OCI-M1 (cell line): Measurements from ENCODE around the gene RASSF9.

ENCODE experiments used
- DNase-seq: peaks from one replicate; lab custom pipeline; 2025; lab: John Stamatoyannopoulos, UW

Gene RASSF9

GRCh38 chr12:85836197-85837090 lies at the start of gene RASSF9:
TSS of gene RASSF9 (minus strand) at chr12:85836409. CDS start at chr12:85836201, 208 bp downstream.
- DNase-seq = no peak

- DNase-seq = no peak
Measured at GRCh38 chr12:85883763-85884162, 47.6 kb upstream of the RASSF9 start.

GRCh38 chr12:85877459-85877858 lies 41.2 kb upstream of the RASSF9 start:
- DNase-seq = no peak

- DNase-seq = peak; percentile 88
Measured at GRCh38 chr12:85874031-85874461, 37.8 kb upstream of the RASSF9 start, which contains the start of gene NTS. TSS of gene NTS (plus strand) at chr12:85874295. CDS start at chr12:85874404, 109 bp downstream.

GRCh38 chr12:85872497-85873091 lies 36.4 kb upstream of the RASSF9 start:
- DNase-seq = peak; percentile 83

GRCh38 chr12:85866986-85867776 lies 31.0 kb upstream of the RASSF9 start:
- DNase-seq = peak; percentile 85

GRCh38 chr12:85865890-85866289 lies 29.7 kb upstream of the RASSF9 start:
- DNase-seq = no peak

GRCh38 chr12:85856966-85857365 lies 20.8 kb upstream of the RASSF9 start:
- no peak for DNase-seq

GRCh38 chr12:85855305-85855704 lies 19.1 kb upstream of the RASSF9 start:
- DNase-seq = no peak

GRCh38 chr12:85849344-85849743 lies 13.1 kb upstream of the RASSF9 start:
- DNase-seq = no peak

GRCh38 chr12:85843606-85844310 lies 7.5 kb upstream of the RASSF9 start:
- DNase-seq = no peak

- no peak for DNase-seq
Measured at GRCh38 chr12:85835426-85836196, 598 bp downstream of the RASSF9 start.

GRCh38 chr12:85834378-85834777 lies 1.8 kb downstream of the RASSF9 start:
- no peak for DNase-seq

- no peak for DNase-seq
Measured at GRCh38 chr12:85833579-85833978, 2.6 kb downstream of the RASSF9 start.

GRCh38 chr12:85831327-85831990 lies 4.8 kb downstream of the RASSF9 start:
- no peak for DNase-seq

- no peak for DNase-seq
Measured at GRCh38 chr12:85829391-85829790, 6.8 kb downstream of the RASSF9 start.

GRCh38 chr12:85828576-85828975 lies 7.6 kb downstream of the RASSF9 start:
- no peak for DNase-seq

GRCh38 chr12:85825746-85826145 lies 10.5 kb downstream of the RASSF9 start:
- DNase-seq = no peak

GRCh38 chr12:85823436-85824180 lies 12.6 kb downstream of the RASSF9 start:
- DNase-seq = no peak

- DNase-seq = no peak
Measured at GRCh38 chr12:85821759-85822158, 14.4 kb downstream of the RASSF9 start.
